RWPE2 (cell line): ENCODE results near the gene GPHA2.

ENCODE experiments used
- ATAC-seq: fragments of 200-7000 bp; cut with Tn5 transposase; 3 replicates; pipeline ENCODE4 v1.9.1; 2021; ENCODE audit warnings: low read depth
- DNase-seq: peaks from one replicate; pipeline ENCODE4 v3.0.0-alpha.2; 2020; ENCODE audit warnings: low spot score
- H3K27ac ChIP-seq: fragments of 450-650 bp; 2 replicates; pipeline ENCODE4 v1.5.1; 2017; ENCODE audit warnings: mild to moderate bottlenecking; ENCODE audit not compliant: poor library complexity, severe bottlenecking
- H3K27me3 ChIP-seq: fragments of 250-450 bp; sonication (Bioruptor Pico); 2 replicates; pipeline ENCODE4 v1.5.1; 2021; ENCODE audit warnings: mild to moderate bottlenecking, moderate library complexity; ENCODE audit not compliant: insufficient read depth, poor library complexity, severe bottlenecking
- H3K36me3 ChIP-seq: fragments of 250-450 bp; sonication (Bioruptor Pico); 2 replicates; pipeline ENCODE4 v1.5.1; 2020; ENCODE audit warnings: low read depth, mild to moderate bottlenecking, moderate library complexity
- H3K4me1 ChIP-seq: fragments of 250-450 bp; sonication (Bioruptor Pico); 2 replicates; pipeline ENCODE4 v1.5.1; 2021; ENCODE audit warnings: mild to moderate bottlenecking, moderate library complexity; ENCODE audit not compliant: insufficient read depth, poor library complexity, severe bottlenecking
- H3K4me3 ChIP-seq: fragments of 250-450 bp; sonication (Bioruptor Pico); 2 replicates; pipeline ENCODE4 v1.5.1; 2021; ENCODE audit warnings: mild to moderate bottlenecking, moderate library complexity; ENCODE audit not compliant: severe bottlenecking
- H3K9me3 ChIP-seq: fragments of 250-450 bp; sonication (Bioruptor Pico); 2 replicates; pipeline ENCODE4 v1.5.1; 2021; ENCODE audit warnings: mild to moderate bottlenecking, moderate library complexity; ENCODE audit not compliant: severe bottlenecking
- CTCF ChIP-seq: fragments of 450-650 bp; IDR thresholded peaks from one replicate; pipeline ENCODE4 v1.5.1; 2017; ENCODE audit warnings: mild to moderate bottlenecking, moderate library complexity; ENCODE audit not compliant: poor library complexity, severe bottlenecking

GPHA2 gene

GRCh38 chr11:64896448-64897022 lies 39.2 kb downstream of the GPHA2 start:
- no peak overlapping the region for H3K4me3 ChIP-seq
- peaks cover 12% of the 10 kb centered on the region; the same call in 1 of the 2 replicates for H3K36me3 ChIP-seq
- no peak for ATAC-seq
- H3K27me3 ChIP-seq: no peaks in the 10 kb centered on the region
- no peak for TF ChIP-seq CTCF
- H3K4me1 ChIP-seq: no peaks in the 10 kb centered on the region
- no peak for DNase-seq
- H3K27ac ChIP-seq: no peak overlapping the region
- H3K9me3 ChIP-seq: no peaks in the 10 kb centered on the region

GRCh38 chr11:64894812-64895452 lies 40.8 kb downstream of the GPHA2 start:
- Histone ChIP-seq H3K27me3 (no peaks in the 10 kb centered on the region), H3K9me3 (no peaks in the 10 kb centered on the region), H3K27ac (no peak overlapping the region), H3K36me3 (peaks cover 11% of the 10 kb centered on the region; the same call in 1 of the 2 replicates), H3K4me3 (no peak overlapping the region), H3K4me1 (no peaks in the 10 kb centered on the region)
- DNase-seq (no peak), ATAC-seq (no peak)
- no peak for TF ChIP-seq CTCF

- peaks cover 11% of the 10 kb centered on the region; the same call in 1 of the 2 replicates for H3K36me3 ChIP-seq
- peak; percentile 89 for TF ChIP-seq CTCF
- H3K4me3 ChIP-seq: no peak overlapping the region
- DNase-seq (no peak), ATAC-seq (peak; percentile 77)
- no peaks in the 10 kb centered on the region for H3K9me3 ChIP-seq
- no peak overlapping the region for H3K27ac ChIP-seq
- no peaks in the 10 kb centered on the region for H3K27me3 ChIP-seq
- H3K4me1 ChIP-seq: no peaks in the 10 kb centered on the region
These were observed 41.5 kb downstream of the GPHA2 start for GRCh38 chr11:64894070-64894811.

- Histone ChIP-seq H3K27me3 (no peaks in the 10 kb centered on the region), H3K4me1 (no peaks in the 10 kb centered on the region), H3K27ac (no peak overlapping the region), H3K4me3 (no peak overlapping the region), H3K9me3 (no peaks in the 10 kb centered on the region), H3K36me3 (peaks cover 11% of the 10 kb centered on the region; the same call in 1 of the 2 replicates)
- ATAC-seq (no peak), DNase-seq (no peak)
- TF ChIP-seq CTCF: no peak
These were observed 42.3 kb downstream of the GPHA2 start for GRCh38 chr11:64893194-64894069.
